CD4-positive, alpha-beta T cell treated with Interferon gamma for 1 hour (primary cell): Measurements from ENCODE around the gene PTGR1.
A peak's percentile ranks its signal among the peaks of the same experiment; 100 is the strongest.
"Not testable (repeated sequence)": the region's sequence is repeated elsewhere in the genome, so short reads cannot be mapped to it uniquely, and the experiment has no call there.

Experiments used
- DNase-seq: peaks from one replicate; pipeline ENCODE4 v3.0.0-alpha.2; 2020

Gene PTGR1

DNA sequence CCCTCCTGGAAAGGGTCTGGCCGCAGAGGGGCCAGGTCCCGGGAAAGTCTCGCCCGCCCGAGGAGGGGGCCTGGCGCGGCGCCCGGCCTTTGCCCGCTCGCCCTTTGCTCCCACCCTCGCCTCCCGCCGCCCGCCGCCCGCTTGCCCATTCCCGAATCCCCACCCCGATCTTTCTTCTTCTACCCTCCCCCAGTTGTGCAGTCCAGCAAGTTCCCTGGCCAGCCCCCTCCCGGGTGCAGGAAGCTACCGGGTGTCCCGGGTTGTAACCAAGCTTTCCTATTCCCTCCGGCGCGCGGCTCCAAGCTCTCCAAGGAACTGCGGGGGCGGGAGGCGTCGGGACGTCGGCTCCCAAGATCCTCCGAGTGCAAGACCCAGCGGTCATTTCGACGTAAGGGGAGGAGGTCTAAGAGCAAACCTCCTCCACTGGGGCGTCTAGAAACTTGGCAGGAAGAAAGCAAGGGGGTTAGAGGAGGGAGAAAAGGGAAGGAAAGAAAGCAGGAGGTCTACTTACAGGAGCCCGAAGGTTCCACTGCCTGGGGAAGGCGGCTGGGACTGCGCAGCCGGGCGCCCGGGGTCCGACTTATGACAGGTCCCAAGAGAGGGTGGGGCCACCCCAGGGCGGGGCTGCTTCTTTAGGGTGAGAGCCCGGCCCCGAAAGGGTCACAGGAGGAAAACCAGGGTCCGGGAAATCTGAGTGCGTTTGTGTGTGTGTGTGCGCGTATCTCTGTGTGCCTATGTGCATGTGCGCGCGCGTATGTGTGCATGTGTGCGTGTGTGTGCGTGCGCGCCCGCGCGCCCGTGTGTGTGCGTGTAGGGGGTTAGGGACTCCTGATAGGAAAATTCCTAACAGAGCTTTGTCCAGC, at the start of gene PTGR1:
TSS of gene PTGR1 (minus strand) at position 556 of the 863 bp plus-strand sequence. CDS start 2,225 bp downstream, outside the sequence.
- DNase-seq: no peak

DNA sequence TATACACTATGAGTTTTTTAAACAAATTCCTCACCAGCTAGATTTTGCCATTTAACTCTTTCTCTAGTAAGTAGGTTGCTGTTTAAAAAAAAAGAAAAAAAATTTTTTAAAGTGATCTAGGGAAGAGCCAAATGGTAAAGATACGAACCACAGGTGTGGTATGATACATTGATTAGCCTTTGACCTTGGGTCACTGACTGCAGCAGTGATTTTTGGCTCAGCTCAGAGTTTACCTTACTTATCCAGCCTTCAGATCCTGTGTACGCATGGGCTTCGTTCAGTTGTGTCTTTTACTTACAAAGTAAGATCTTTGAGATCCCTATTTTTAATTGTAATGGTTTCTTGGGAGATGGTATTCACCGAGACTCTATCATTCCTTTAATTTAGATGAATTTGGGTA, 49.6 kb upstream of the PTGR1 start:
- DNase-seq: no peak

DNA sequence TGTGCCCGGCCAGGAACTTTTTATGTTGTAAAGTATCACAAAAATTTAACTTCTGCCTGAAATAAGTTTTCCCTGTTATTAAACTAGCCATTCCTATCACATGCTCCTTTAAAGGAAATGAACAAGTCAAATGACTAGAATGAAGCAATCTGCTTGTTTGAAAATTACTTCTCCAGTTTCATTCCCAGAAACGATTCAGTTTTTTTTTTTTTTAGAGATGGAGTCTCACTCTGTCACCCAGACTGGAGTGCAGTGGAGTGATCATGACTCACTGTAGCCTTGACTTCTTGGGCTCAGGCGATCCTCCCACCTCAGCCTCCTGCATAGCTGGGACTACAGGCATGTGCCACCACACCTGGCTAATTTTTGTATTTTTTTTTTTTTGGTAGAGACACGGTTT, 48.6 kb upstream of the PTGR1 start:
- no peak for DNase-seq

DNA sequence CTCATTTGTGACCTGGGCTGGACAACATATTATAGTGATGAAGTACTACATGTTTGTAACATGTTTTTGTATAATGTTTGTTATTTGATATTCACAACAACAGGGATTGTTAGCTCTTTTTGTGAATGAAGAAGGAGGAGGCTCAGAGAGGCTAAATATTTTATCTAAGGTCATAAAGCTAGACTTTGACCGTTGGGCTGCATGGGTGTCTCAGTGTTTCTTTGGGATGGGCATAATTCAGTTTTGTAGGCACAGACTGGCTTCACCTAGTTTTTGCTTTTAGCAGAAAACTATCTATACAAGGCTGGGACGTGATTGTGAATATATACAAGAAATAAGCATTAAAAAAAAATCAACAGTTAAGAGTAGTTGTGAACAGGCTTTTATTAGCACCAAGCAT, 47.0 kb upstream of the PTGR1 start:
- DNase-seq: no peak

DNA sequence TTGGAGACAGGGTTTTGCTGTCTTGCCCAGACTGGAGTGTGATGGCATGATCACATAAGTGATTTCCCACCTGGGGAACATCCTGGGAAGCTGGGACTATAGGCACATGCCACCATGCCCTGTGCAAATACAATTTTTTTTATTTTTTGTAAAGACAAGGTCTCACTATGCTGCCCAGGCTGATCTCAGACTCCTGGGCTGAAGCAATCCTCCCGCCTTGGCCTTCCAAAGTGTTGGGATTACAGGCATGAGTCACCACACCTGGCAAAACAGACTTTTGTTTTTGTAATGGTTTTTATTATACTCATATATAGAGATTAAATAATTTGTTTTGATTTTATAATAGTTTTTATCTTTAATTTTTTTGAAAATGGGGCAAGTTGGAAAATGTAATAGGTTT, 46.4 kb upstream of the PTGR1 start:
- no peak for DNase-seq

DNA sequence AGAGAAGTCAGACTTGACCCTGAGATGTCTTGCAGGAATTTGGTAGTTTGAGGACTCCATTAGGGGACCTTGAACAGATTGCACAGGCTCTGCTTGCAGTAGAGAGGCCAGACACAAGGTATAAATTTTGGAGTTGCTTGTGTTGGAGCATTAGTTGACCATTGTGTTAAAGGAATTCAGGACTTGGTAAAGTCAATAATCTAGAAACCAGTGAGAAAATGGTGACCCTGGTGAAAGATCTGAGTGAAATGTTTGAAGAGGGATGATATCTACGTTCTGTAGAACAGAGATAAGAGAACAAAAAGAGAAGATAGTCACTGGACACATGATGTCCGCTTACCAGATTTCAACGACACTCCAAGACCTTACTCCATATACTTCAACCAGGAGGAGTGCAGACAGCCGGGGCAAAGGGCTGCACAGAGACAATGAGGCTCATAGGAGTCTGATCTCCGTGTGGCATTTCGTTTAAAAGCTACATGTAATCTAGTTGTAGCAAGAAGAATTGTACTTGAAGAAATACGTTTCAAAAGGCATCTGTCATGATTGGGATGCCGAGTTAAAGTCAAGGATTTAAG, 44.8 kb upstream of the PTGR1 start:
- no peak for DNase-seq

DNA sequence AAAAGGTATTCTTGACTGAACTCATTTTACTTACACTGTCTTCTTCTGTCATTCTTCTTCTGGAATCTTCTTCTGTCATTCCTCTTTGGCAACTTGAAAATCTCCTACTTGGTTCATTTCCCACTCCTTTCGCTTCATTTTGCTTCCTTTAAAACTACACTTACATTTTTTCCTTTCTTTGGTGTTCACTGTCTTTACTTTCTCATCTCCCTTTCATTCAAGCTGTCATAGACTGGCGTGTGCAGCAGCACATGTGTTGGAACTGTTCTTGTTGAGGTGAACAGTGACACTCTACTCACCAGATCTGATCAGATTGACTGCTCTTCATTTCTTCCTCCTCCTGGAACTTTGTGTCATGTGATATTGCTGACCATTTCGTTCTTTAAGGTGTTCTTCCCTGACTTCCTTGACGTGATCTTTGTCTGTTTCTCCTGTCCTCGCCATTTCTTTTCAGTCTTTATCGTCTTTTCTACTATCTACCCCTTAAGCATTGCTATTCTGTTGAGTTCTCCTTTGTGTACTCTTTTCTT, 38.0 kb upstream of the PTGR1 start:
- no peak for DNase-seq

DNA sequence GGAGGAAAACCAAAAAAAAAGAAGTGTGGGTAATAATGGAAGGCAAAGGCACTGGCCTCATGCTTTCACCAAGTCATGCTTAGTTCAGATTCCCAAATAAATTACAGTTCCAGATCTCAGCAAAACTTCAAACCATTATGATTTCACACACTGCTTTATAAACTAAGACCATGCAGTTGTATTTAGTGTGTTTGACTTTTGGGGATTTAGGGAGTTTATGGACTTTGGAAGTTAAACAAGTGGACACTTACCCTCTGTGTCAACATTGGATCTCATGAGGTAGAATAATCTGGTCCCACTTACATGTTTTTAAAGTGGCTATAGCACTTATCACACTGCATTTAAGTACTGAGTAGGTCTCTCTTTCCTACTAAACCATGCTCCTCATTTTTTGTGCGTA, 35.4 kb upstream of the PTGR1 start:
- DNase-seq: no peak

DNA sequence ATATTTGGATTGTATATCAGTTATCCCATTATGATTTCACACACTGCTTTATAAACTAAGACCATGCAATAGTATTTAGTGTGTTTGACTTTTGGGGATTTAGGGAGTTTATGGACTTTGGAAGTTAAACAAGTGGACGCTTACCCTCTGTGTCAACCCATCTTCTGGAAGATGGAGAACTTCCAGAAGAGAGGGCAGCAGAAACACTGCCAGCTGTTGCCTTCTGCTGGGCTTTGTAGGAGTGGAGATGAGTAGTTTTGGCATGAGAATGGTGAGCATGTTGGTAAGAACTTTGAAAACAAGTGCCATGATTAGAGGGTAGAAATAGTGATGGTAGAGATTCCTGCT, 33.9 kb upstream of the PTGR1 start:
- DNase-seq: no peak

DNA sequence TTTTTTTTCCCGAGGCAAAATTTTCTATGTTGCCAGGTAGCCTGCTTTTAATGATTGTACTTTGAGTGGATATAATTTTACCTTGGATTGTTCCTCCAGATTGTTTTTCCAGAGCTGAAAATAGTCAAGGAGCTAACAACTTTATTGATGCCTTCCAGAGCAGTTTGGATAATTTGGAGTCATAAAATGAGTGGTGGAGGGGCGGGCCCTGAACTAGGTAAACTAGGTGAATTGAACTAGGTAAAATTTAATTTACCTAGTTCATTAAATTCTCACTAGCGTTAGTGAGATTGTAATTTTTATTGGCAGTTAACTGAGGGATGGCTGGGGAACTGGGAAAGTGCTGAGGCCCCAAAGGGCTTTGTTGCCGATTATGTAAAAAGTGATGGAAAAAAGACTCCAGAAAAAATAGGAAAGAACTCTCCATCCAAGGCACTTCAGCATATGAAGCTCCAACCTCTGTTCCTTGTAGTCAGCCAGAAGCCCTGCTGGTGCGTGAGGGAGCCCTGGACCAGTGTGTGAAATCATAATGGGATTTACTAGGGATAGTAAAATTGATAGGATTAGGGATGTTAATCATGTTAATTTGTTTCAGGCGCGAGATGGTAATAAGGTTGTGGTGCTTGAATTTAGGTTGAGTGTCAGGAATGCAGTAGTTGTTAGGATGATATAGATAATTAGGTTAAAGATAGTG, 33.4 kb upstream of the PTGR1 start:
- no peak for DNase-seq

DNA sequence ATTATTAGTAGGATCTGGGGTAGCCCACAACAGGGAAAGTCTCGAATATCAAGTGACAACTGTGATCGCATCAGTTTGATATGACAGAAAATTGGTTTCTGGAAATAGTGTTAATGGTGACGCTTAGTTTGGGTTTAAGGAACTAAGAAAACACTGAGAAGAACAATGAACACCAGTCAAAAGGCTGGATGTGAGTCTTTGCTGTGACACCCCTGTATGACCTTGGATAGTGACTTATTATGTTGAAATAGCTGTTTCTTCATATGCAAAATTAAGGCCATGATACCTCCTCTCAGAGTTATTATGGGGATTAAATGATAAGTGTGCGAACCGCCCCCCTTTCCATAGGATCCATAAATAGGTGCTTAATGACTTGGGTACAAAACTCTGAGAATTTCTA, 32.6 kb upstream of the PTGR1 start:
- no peak for DNase-seq

DNA sequence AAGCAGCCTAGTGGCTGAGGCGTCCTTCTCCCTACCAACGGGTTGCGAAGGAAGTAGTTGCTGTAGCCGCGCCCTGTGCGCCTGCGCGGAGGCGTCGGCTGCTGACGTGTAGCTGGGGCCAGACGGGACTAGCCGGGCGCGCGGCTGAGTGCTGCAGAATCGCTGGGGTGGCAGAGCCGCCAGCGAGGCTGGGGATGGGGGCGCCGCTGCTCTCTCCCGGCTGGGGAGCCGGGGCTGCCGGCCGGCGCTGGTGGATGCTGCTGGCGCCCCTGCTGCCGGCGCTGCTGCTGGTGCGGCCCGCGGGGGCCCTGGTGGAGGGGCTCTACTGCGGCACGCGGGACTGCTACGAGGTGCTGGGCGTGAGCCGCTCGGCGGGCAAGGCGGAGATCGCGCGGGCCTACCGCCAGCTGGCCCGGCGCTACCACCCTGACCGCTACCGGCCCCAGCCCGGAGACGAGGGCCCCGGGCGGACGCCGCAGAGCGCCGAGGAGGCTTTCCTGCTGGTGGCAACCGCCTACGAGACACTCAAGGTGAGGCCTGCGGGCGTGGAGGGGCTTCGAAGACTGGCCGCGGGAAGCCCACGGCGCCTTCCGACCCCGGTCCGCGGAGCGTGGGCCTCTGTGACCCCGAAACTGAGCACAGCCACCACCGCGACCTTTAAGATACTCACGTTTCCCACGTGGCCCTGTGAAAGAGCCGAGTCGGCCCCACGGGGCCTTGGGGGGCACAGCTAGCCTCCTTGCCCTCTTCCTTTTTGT, 31.9 kb upstream of the PTGR1 start, which contains the start of gene DNAJC25:
TSS of gene DNAJC25 (plus strand) at position 121 of the 758 bp plus-strand sequence. CDS start at position 195, 74 bp downstream.
- peak; percentile 99 for DNase-seq

DNA sequence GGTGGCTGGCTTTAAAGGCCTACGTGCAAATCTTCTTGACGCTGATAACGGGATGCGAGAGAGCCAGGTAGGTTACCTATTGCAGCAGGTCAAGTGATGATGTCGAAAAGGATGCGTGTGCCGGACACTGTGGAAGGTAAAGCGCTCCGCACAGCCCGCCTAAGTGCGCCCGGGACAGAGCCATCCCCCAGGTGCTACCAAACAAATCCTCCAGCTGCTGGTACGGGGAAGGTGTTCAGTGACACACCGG, 31.4 kb upstream of the PTGR1 start:
- no peak for DNase-seq

DNA sequence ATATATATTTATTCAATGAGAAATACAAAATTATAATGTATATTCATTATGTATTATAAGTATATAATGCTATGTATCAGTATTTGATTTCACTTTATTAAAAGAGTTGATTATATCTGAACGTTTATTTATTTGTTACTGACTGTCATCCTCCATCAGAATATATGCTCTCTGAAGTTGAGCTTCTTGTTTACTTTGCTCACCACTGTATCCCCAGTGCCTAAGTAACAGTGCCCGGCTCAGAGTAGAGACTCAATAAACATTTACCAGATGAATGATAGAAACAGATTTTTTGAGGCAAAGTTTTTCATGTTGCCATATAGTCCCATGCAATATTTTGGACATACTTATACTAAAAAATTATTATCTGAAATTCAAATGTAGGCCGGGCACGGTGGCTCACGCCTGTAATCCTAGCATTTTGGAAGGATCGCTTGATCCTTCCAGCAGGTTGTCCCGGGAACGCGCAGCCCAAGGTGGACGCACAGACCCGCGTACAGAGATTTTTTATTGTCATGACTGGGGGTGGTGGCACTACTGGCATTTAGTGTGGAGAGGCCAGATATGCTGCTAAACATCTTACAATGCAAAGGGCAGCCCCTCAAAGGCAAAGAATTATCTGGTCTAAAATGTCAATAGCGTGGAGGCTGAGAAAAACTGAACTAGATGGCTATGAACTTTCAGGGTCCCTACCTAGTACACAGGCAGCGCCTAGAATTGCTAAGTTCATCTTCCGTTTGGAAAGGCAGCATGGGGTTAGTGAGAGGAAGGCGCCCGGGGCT, 30.9 kb upstream of the PTGR1 start:
- no peak for DNase-seq

DNA sequence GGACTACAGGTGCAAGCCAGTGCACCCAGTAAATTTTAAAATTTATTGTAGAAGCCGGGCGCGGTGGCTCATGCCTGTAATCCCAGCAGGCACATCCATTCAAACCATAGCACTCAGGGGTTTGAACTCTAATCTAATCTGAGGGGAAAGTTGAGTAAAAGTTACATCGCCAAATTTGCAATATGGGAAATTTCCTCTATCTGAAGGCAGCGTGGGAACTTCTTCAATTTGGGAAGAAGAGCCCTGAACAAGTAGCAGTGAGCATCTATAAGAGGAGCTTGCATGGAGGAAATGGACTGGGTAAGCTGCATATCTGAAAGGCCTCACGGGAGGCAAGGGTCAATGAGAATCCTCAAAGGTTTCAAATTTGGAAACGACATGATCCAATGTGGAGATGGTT, 29.0 kb upstream of the PTGR1 start:
- no peak for DNase-seq

DNA sequence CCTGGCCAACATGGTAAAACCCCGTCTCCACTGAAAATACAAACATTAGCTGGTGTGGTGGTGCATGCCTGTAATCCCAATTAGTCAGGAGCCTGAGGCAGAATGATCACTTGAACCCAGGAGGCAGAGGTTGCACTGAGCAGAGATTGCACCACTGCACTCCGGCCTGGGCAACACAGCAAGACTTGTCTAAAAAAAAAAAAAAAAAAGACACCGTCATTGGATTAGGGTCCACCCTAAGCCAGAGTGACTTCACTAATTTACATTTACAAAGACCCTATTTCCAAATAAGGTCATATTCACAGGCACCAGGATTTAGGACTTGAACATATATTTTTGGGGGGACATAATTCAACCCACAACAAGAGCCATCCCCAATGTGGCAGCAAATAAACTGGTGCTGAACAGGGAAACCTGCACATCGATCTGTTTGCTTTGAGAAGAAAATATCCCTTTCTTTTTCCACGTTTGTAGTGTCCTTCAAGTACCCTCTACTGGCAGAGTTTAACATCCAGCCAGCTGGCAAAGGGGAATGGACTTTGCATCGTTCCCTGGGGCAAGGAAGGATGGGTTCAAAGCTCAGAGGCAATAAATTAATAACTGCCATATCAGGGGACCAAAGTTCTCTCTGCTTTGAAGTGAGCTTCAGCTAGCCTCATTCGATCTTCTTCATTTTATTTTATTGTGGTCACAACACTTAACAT, 28.0 kb upstream of the PTGR1 start:
- no peak for DNase-seq

DNA sequence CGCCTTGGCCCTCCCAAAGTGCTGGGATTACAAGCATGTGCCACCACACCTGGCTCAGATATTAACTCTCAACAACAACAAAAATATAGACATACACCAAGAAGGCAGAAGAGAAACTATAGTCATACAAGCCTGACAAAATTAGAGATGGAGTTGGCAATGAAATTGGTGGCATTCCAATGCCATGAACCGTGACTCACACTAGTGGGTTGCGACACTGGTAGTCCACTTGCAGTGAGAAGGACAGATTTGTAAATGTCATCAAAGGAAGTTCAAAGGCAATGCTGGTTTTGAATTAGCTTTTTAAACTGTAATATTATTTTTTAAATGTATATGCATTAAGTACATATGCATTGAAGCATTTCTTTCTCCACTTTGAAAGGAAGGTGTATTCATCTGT, 23.2 kb upstream of the PTGR1 start:
- DNase-seq: peak; percentile 29

DNA sequence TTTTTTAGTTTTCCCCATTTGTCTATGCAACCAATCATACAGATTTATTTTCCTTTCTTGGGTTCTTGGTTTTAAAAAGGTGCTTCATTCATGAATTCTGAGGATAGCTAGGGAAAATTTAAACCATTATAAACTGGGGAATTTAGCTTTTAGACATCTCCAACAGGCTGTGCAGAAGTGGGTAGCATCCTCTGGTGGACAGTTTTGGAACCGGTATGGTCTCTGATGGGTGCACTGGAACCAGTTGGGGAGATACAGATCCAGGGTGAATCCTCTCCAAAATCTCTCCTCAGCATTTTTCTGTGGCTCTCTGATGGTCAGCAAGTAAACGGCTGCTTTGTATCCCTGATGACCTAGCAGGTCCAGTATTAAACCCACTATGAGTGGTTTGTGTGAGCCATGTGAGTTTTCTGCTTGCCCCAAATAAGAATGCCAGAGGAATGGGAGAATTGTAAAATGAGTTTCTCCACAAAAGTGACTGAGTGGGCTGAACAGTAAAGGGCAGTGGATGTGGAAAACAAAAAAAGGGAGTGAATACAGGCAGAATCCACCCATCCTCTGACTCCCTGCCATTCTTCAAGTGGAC, 22.5 kb upstream of the PTGR1 start:
- DNase-seq: no peak

DNA sequence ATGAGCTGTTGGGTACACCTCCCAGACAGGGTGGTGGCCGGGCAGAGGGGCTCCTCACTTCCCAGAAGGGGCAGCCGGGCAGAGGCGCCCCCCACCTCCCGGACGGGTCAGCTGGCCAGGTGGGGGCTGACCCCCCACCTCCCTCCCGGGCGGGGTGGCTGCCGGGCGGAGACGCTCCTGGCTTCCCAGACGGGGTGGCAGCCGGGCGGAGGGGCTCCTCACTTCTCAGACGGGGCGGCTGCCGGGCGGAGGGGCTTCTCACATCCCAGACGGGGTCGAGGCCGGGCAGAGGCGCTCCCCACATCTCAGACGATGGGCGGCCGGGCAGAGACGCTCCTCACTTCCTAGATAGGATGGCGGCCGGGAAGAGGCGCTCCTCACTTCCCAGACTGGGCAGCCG, 17.9 kb upstream of the PTGR1 start:
- DNase-seq: not testable (repeated sequence)

DNA sequence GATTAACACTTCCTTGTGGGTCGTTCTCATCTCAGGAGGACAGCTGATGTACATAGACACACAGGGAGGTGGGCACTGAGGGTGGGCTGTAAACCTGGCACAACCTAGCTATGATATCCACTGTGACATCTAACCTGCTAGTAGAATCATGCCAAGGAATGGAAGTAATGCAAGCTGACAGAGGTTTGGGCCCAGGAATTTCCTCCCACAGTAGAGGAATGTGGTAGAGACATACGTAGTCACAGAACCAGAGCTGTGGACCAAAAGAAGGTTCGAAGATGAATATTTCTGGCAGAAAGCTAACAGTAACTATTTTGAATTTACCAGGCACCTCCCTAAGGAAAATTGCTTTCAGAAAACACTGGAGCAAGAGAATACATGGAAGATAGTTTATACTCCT, 16.5 kb upstream of the PTGR1 start:
- no peak for DNase-seq

DNA sequence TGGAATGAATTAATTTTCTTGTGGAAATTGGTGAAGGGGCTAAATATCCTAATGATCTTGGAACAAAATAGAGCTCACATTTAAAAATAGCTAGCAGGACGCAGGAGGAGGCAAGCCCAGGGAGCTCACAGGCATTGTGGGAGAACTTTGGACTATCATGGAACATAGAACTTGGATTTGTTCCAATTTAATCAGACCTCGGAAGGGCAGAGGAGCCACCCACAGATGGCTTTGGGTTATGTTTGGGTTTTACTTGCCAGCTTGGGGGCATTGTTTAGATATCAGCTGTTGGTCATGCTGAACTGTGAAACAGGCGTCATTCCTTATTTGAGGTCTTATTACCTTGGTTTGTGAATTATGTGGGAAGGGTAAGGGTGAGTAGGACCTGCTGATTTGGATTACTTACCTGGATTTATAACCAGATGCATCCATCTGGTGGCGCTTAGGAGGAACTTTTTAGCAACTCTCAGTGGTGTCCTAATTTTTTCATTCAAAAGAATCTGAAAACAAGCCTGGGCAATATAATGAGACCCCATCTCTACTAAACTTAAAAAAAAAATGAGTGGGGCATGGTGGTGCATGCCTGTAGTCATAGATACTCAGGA, 14.1 kb upstream of the PTGR1 start:
- DNase-seq: no peak
